Measurements from ENCODE around the gene CSHL1. TPM values are rescaled to one million over a fixed set of nuclear protein-coding genes. Genes with fewer than 3 reads are reported as not detected.

The CSHL1 gene
- polyA plus RNA-seq, 2 of the 4 experiments (the other 2 are of a cell fraction), result not detected

DNA sequence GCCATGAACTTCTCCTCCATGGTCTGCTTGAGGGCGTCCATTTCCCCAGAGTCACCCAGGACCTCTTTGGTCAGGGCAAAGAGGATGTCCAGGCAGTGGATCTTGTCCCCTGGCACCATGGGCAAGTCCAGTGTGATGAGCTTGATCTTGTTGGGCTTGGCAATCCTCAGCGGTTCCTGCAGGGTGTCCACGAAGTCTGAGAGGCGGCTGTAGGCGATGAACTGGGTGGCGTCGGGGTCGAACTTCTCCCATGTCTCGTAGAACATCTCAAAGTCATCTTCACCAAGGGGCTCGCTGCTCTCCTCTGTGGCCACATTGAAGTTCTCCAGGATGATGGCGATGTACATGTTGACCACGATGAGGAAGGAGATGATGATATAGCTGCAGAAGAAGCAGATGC lies 30.1 kb upstream of the CSHL1 start (continued):
- TF ChIP-seq, protein P1, sequence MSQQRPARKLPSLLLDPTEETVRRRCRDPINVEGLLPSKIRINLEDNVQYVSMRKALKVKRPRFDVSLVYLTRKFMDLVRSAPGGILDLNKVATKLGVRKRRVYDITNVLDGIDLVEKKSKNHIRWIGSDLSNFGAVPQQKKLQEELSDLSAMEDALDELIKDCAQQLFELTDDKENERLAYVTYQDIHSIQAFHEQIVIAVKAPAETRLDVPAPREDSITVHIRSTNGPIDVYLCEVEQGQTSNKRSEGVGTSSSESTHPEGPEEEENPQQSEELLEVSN (IDR thresholded peaks at IDR 0.05; ENCODE audit: borderline replicate concordance, low read depth), result no peak

- TF ChIP-seq NPAS2 (CRISPR knock-in tag; IDR thresholded peaks at IDR 0.05; ENCODE audit: borderline replicate concordance), result no peak
- no peak for TF ChIP-seq HDAC2 (IDR thresholded peaks at IDR 0.05)
- no peak for TF ChIP-seq ELK1 (IDR thresholded peaks at IDR 0.05; ENCODE audit: low read depth, low read length)
- TF ChIP-seq KDM1A (IDR thresholded peaks at IDR 0.05; ENCODE audit: low read depth), result no peak
- TF ChIP-seq ESRRA (IDR thresholded peaks at IDR 0.05; ENCODE audit: borderline replicate concordance, low read length), result no peak
- TF ChIP-seq ATOH8 (CRISPR knock-in tag; IDR thresholded peaks at IDR 0.05; ENCODE audit: low read depth), result no peak
- TF ChIP-seq JUN (IDR thresholded peaks at IDR 0.05), result no peak
- no peak for TF ChIP-seq ZFP36 (IDR thresholded peaks at IDR 0.05; ENCODE audit: borderline replicate concordance, partially characterized antibody)
- TF ChIP-seq, protein P2, sequence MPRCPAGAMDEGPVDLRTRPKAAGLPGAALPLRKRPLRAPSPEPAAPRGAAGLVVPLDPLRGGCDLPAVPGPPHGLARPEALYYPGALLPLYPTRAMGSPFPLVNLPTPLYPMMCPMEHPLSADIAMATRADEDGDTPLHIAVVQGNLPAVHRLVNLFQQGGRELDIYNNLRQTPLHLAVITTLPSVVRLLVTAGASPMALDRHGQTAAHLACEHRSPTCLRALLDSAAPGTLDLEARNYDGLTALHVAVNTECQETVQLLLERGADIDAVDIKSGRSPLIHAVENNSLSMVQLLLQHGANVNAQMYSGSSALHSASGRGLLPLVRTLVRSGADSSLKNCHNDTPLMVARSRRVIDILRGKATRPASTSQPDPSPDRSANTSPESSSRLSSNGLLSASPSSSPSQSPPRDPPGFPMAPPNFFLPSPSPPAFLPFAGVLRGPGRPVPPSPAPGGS (IDR thresholded peaks at IDR 0.05), result no peak
- no peak for TF ChIP-seq RARB (CRISPR knock-in tag; IDR thresholded peaks at IDR 0.05)
- no peak for TF ChIP-seq HOXA7 (CRISPR knock-in tag; IDR thresholded peaks at IDR 0.05)
- POLR2A ChIA-PET, result no interaction called here
- ATAC-seq (no peak), DNase-seq (ENCODE audit: low read depth in 1 of 2, low spot score in 1 of 2) (no peak), FAIRE-seq (no peak)
- Histone ChIP-seq H3K4me1 (no peaks in the 10 kb centered on the region), H3K9me3 (no peaks in the 10 kb centered on the region), H3K4me2 (no peak overlapping the region), H3K27ac (no peak overlapping the region), H3K4me3 (no peak overlapping the region)
- WGBS (ENCODE audit: missing lambda C conversion rate), result 84% methylated on average over 14 of the region's 14 CpGs
- CTCF ChIA-PET, result interaction anchor here (0.9 to 3.8 kb wide), 13 partner anchors 10 to 192 kb away, joined by 3 to 24 read pairs (median 3); partner anchors contain the start of gene GH1
These were observed 29.5 kb upstream of the CSHL1 start for GRCh38 chr17:63940584-63940983.

GRCh38 chr17:63939884-63940283 lies 28.8 kb upstream of the CSHL1 start:
- no peaks in the 10 kb centered on the region for H3K9me3 ChIP-seq
- no peak overlapping the region for H3K4me2 ChIP-seq
- DNase-seq (ENCODE audit: low read depth in 1 of 2, low spot score in 1 of 2) (no peak), ATAC-seq (peak; percentile 18 to 54; a peak in 4 of 6 replicates), FAIRE-seq (no peak)
- CTCF ChIA-PET, result interaction anchor here (0.8 to 3.8 kb wide), 13 partner anchors 9 to 193 kb away, joined by 3 to 24 read pairs (median 4); partner anchors contain the start of gene GH1
- no peak overlapping the region for H3K27ac ChIP-seq
- WGBS (ENCODE audit: missing lambda C conversion rate), result 74% methylated on average over 6 of the region's 6 CpGs
- H3K4me1 ChIP-seq, result no peaks in the 10 kb centered on the region
- H3K4me3 ChIP-seq, result no peak overlapping the region
- POLR2A ChIA-PET, result no interaction called here
- TF ChIP-seq HOXA7 (CRISPR knock-in tag; IDR thresholded peaks at IDR 0.05) (no peak), ELK1 (IDR thresholded peaks at IDR 0.05; ENCODE audit: low read depth, low read length) (no peak), HOXB13 (CRISPR knock-in tag; IDR thresholded peaks at IDR 0.05; ENCODE audit: low read depth) (no peak), CBX8 (IDR thresholded peaks at IDR 0.05) (no peak), FOSB (CRISPR knock-in tag; IDR thresholded peaks at IDR 0.05) (no peak), NR3C1 (IDR thresholded peaks at IDR 0.05) (no peak), RARB (CRISPR knock-in tag; IDR thresholded peaks at IDR 0.05) (no peak), CHD4 (IDR thresholded peaks at IDR 0.05; ENCODE audit: borderline replicate concordance) (no peak), POLR2A (IDR thresholded peaks at IDR 0.05; ENCODE audit: low read length) (no peak), CHD2 (IDR thresholded peaks at IDR 0.05; ENCODE audit: low read length, partially characterized antibody) (no peak), TFCP2L1 (CRISPR knock-in tag; IDR thresholded peaks at IDR 0.05) (no peak), CEBPB (IDR thresholded peaks at IDR 0.05) (no peak), HDAC2 (IDR thresholded peaks at IDR 0.05) (no peak)

Measured in A549 (cell line).